Large intestine (tissue), 3 donors: ENCODE data around the gene SYT11. TPM values are rescaled to one million over a fixed set of nuclear protein-coding genes. Genes with fewer than 3 reads are reported as not detected.

ENCODE experiments used
- DNase-seq, 2 donors: peaks; one replicate each; pipeline versions ENCODE4 v3.0.0 to v3.0.0-alpha.2; 2013
- H3K27ac ChIP-seq: one replicate; pipeline ENCODE4 v1.5.1; 2013; ENCODE audit warnings: low read length
- H3K27me3 ChIP-seq: 2 replicates; pipeline ENCODE4 v1.6.1; 2013; ENCODE audit warnings: low read length; ENCODE audit not compliant: control insufficient read depth, insufficient read depth
- H3K36me3 ChIP-seq: 2 replicates; pipeline ENCODE4 v1.6.1; 2013; ENCODE audit warnings: low read length; ENCODE audit not compliant: control insufficient read depth, insufficient read depth
- H3K4me1 ChIP-seq: one replicate; pipeline ENCODE4 v1.6.1; 2013; ENCODE audit warnings: low read length; ENCODE audit not compliant: control insufficient read depth, insufficient read depth
- H3K4me3 ChIP-seq: one replicate; pipeline ENCODE4 v1.5.1; 2013; ENCODE audit warnings: low read length
- H3K9me3 ChIP-seq: one replicate; pipeline ENCODE4 v1.6.1; 2013; ENCODE audit warnings: mild to moderate bottlenecking, low read depth, low read length, moderate library complexity; ENCODE audit not compliant: control insufficient read depth
- WGBS: methylation state at CpG from one replicate; pipeline ENCODE4 v1.1.5; 2013; ENCODE audit warnings: low lambda C conversion rate; ENCODE audit not compliant: insufficient coverage; 5-methylcytosine and 5-hydroxymethylcytosine counted together
- polyA plus RNA-seq: library from polyadenylated mRNA; unstranded; fragments of 120-200 nt; gene quantifications from one replicate; pipeline ENCODE4 v1.2.1, GENCODE V29; 2013

Gene SYT11
- polyA plus RNA-seq, 1 donor = 19.0 TPM

DNA sequence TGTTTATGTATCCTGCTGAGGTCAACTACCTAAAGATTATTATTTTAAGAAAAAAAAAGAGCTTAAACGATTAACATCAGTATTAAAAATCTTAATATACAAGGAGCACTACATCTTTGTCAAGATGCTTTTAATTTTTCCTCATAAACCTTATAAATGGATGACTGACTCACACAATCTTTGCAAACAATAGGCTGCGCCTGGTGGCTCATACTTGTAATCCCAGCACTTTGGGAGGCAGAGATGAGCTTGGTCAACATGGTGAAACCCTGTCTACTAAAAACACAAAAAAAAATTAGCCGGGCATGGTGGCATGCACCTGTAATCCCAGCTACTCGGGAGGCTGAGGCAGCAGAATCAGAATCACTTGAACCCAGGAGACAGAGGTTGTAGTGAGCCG, 73.1 kb downstream of the SYT11 start:
- WGBS = 80% methylated on average over 1 of the region's 5 CpGs
- H3K4me3 ChIP-seq = no peak overlapping the region
- H3K9me3 ChIP-seq = no peaks in the 10 kb centered on the region
- no peak overlapping the region for H3K27ac ChIP-seq
- H3K27me3 ChIP-seq = no peaks in the 10 kb centered on the region
- H3K36me3 ChIP-seq = peaks cover 41% of the 10 kb centered on the region
- H3K4me1 ChIP-seq = peaks cover 18% of the 10 kb centered on the region
- DNase-seq = no peak

DNA sequence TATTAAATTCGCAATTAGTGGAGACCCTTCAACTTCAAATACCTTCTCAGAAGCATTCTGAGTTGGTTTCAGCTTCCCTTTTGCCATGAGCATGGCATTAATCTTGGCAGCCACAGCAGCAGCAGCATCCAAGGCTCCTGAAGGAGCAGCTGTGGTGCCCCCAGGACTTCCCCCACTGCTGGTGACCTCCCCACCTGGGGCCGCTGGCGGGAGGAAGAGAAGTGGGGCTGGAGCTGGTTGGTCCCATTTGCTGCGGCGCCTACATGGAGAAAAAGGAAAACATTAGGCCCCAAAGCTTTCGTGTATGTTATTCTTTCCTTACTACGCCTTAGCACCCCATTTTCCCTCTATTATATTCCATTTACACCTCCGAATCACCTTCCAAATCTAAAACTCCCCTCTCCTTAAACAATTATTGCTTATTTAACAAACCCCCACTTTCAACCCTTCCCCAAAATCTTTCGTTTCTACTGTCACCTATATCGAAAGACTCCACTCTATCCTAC, 74.3 kb downstream of the SYT11 start:
- Histone ChIP-seq H3K36me3 (peaks cover 33% of the 10 kb centered on the region), H3K4me3 (peak overlapping the region; percentile 67), H3K27me3 (no peaks in the 10 kb centered on the region), H3K4me1 (peaks cover 18% of the 10 kb centered on the region), H3K9me3 (no peaks in the 10 kb centered on the region), H3K27ac (peak overlapping the region; percentile 81)
- 0% methylated on average over 4 of the region's 10 CpGs for WGBS
- DNase-seq = peak in 1 of 2 donors; percentile 32

DNA sequence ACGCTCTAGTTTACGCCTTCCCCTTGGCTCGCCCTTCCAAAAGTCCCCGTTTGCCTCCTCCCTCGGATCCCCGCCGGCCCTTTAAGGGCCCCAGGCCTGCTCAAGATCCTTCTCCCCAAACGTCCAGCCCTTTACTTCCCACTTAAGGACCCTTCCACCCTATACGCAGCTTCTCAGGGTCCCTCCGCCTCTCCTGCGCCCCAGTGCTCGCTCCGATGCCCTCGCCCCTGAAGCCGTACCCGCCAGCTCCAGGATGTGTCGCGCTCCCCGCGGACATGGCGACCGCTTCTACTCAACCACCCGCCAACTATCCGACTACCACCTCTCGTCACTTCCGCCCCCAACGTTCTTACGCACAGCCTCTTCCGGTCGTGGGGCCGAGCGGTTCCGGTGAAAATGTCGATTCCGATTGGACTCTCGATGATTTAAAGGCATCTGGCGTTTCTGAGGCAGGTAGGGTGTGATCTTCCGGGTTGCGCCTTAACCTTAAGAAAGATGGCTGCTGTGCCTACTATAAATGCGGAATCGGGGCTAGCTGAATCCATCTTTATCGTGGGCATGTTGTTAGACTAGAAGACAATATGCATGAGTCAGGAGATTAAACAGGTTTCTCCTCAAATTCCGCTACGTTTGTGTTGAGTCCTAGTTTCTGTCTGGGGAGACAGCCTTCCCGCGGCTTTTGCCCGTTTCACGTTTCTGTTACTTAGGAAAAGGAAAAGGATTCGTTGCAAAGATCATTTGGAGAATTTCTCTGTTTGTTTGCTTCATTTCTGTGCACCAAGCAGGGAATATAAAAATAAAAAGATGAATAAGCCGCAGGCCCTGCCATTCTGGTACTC, 74.9 kb downstream of the SYT11 start, which contains the start of gene KHDC4:
TSS of gene KHDC4 (minus strand) at position 317 of the 839 bp plus-strand sequence. CDS start at position 277, 40 bp downstream.
- Histone ChIP-seq H3K27ac (peak within 1 kb of the TSS; percentile 81), H3K9me3 (no peaks in the 10 kb centered on the region), H3K4me3 (peak within 1 kb of the TSS; percentile 67), H3K36me3 (peaks cover 28% of the 10 kb centered on the region), H3K4me1 (peaks cover 18% of the 10 kb centered on the region), H3K27me3 (no peaks in the 10 kb centered on the region)
- peak; percentile 98 to 99 for DNase-seq
- WGBS = 0% methylated on average over 4 of the region's 50 CpGs

Other genes with a start within 250 kb of the SYT11 start
- 44.4 TPM for gene MSTO1, start 249.3 kb upstream of the SYT11 start, polyA plus RNA-seq
- 57.1 TPM for gene YY1AP1, start 170.8 kb upstream of the SYT11 start, polyA plus RNA-seq
- gene DAP3, start 170.5 kb upstream of the SYT11 start, polyA plus RNA-seq = 96.3 TPM
- 51.0 TPM for gene GON4L, start 2.4 kb upstream of the SYT11 start, polyA plus RNA-seq
- 57.1 TPM for gene RIT1, start 51.8 kb downstream of the SYT11 start, polyA plus RNA-seq
- 75.2 TPM for gene KHDC4, start 74.8 kb downstream of the SYT11 start, polyA plus RNA-seq
- gene RXFP4, start 82.1 kb downstream of the SYT11 start, polyA plus RNA-seq = 0.34 TPM
- gene ARHGEF2, start 119.0 kb downstream of the SYT11 start, polyA plus RNA-seq = 51.2 TPM
- gene SSR2, start 161.4 kb downstream of the SYT11 start, polyA plus RNA-seq = 281 TPM
- gene UBQLN4, start 194.2 kb downstream of the SYT11 start, polyA plus RNA-seq = 43.9 TPM
- gene LAMTOR2, start 195.2 kb downstream of the SYT11 start, polyA plus RNA-seq = 64.0 TPM
- gene RAB25, start 201.6 kb downstream of the SYT11 start, polyA plus RNA-seq = 174 TPM
- 8.4 TPM for gene MEX3A, start 222.9 kb downstream of the SYT11 start, polyA plus RNA-seq